BLaER1 treated with 17β-estradiol and CSF1 and Interleukin-3, amounts not matched to agents 10 nM and 100 nM (cell line): Measurements from ENCODE around the gene B3GNT9.

Source experiments
- H3K27ac ChIP-seq, 11 experiments: shearing (Covaris generic); formaldehyde crosslinking; 2 replicates each; pipeline ENCODE4 v1.8.1; 2022
- H3K27me3 ChIP-seq, 11 experiments: shearing (Covaris generic); formaldehyde crosslinking; 2 replicates each; pipeline ENCODE4 v1.8.1; 2022
- H3K36me3 ChIP-seq, 11 experiments: shearing (Covaris generic); formaldehyde crosslinking; 2 replicates each; pipeline ENCODE4 v1.8.1; 2022
- H3K4me1 ChIP-seq, 10 experiments: shearing (Covaris generic); formaldehyde crosslinking; 2 replicates each; pipeline ENCODE4 v1.8.1; 2022
- H3K4me2 ChIP-seq, 11 experiments: shearing (Covaris generic); formaldehyde crosslinking; 2 replicates each; pipeline ENCODE4 v1.8.1; 2022
- H3K4me3 ChIP-seq, 10 experiments: shearing (Covaris generic); formaldehyde crosslinking; 2 replicates each; pipeline ENCODE4 v1.8.1; 2022
- H3K9ac ChIP-seq, 11 experiments: shearing (Covaris generic); formaldehyde crosslinking; 2 replicates each; pipeline ENCODE4 v1.8.1; 2022
- H3K9me3 ChIP-seq, 11 experiments: shearing (Covaris generic); formaldehyde crosslinking; replicated peaks in 1 of 11; 2 replicates each; pipeline ENCODE4 v1.8.1; 2022
- H4K20me1 ChIP-seq, 11 experiments: shearing (Covaris generic); formaldehyde crosslinking; 2 replicates each; pipeline ENCODE4 v1.8.1; 2022
- Cebpa-rat ChIP-seq, 11 experiments: shearing (Covaris generic); IDR thresholded peaks; 2 replicates each; pipeline ENCODE4 v1.8.1; 2022

B3GNT9 gene

GRCh38 chr16:67188798-67189197, 38.0 kb upstream of the B3GNT9 start:
- H3K27me3 ChIP-seq: peaks cover 9 to 27% (median 18%) of the 10 kb centered on the region in 11 experiments
- TF ChIP-seq Cebpa-rat (IDR thresholded peaks at IDR 0.05): no peak
- H3K9me3 ChIP-seq: no peaks in the 10 kb centered on the region
- peaks cover 0 to 37% (median 27%) of the 10 kb centered on the region in 11 experiments; a peak in 21 of 22 replicates for H4K20me1 ChIP-seq
- no peak overlapping the region for H3K9ac ChIP-seq
- H3K27ac ChIP-seq: no peak overlapping the region
- H3K4me3 ChIP-seq: no peak overlapping the region
- H3K4me1 ChIP-seq: peaks cover 43 to 56% (median 53%) of the 10 kb centered on the region in 10 experiments
- no peak overlapping the region for H3K4me2 ChIP-seq
- peaks cover 0 to 11% (median 9%) of the 10 kb centered on the region in 11 experiments; a peak in 17 of 22 replicates for H3K36me3 ChIP-seq

GRCh38 chr16:67188323-67188722, 37.5 kb upstream of the B3GNT9 start:
- H3K4me3 ChIP-seq: no peak overlapping the region
- H3K9ac ChIP-seq: no peak overlapping the region
- H4K20me1 ChIP-seq: peaks cover 0 to 32% (median 22%) of the 10 kb centered on the region in 11 experiments; a peak in 20 of 22 replicates
- H3K9me3 ChIP-seq: no peaks in the 10 kb centered on the region
- H3K36me3 ChIP-seq: peaks cover 0 to 7% (median 4%) of the 10 kb centered on the region in 11 experiments; a peak in 14 of 22 replicates
- peaks cover 9 to 27% (median 18%) of the 10 kb centered on the region in 11 experiments for H3K27me3 ChIP-seq
- TF ChIP-seq Cebpa-rat (IDR thresholded peaks at IDR 0.05): no peak
- peaks cover 38 to 51% (median 48%) of the 10 kb centered on the region in 10 experiments for H3K4me1 ChIP-seq
- no peak overlapping the region for H3K27ac ChIP-seq
- H3K4me2 ChIP-seq: no peak overlapping the region

DNA sequence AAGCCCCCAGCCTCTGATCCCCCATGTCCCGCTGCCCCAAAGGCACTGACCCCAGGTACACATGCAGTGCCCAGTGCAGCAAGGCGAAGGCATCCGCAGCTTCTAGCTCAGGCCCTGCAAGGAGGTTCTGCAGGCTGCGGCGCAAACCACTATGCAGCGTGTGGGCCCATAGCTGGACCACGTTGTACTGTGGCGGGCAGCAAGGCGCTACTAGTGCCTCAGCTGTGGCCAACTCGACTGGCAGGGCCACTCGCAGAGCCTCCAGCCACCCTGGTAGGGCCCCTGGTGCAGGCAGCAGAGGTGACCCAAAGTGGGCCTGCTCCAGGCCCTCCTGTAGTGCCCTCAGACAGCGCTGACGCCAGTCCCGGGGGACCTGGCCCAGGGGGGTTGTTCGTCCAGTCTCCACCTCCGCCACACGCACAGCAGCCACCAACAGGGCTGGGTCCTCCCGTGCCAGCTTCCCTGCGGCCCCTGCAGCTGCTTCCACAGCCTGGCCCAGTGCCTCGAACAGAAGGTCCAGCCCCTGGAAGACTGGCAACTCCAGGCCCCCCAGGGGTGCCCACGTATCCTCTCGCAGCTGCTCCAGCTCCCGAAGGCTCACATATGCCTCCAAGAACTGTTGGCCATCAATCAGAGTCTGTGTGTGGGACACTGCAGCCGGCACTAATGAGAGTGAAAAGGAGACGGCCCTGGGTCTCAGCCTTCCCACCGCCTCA, 36.5 kb upstream of the B3GNT9 start:
- Histone ChIP-seq H3K4me3 (no peak overlapping the region), H4K20me1 (peaks cover 0 to 31% (median 15%) of the 10 kb centered on the region in 11 experiments; a peak in 18 of 22 replicates), H3K4me2 (no peak overlapping the region), H3K36me3 (no peaks in the 10 kb centered on the region), H3K4me1 (peaks cover 41 to 53% (median 50%) of the 10 kb centered on the region in 10 experiments), H3K27me3 (peaks cover 9 to 27% (median 18%) of the 10 kb centered on the region in 11 experiments), H3K27ac (no peak overlapping the region), H3K9me3 (no peaks in the 10 kb centered on the region), H3K9ac (no peak overlapping the region)
- TF ChIP-seq Cebpa-rat (IDR thresholded peaks at IDR 0.05): no peak

GRCh38 chr16:67186550-67186950, 35.8 kb upstream of the B3GNT9 start:
- no peak overlapping the region for H3K9ac ChIP-seq
- H3K27me3 ChIP-seq: peaks cover 9 to 27% (median 18%) of the 10 kb centered on the region in 11 experiments
- no peak overlapping the region for H3K27ac ChIP-seq
- H3K4me3 ChIP-seq: no peak overlapping the region
- H4K20me1 ChIP-seq: peaks cover 0 to 39% (median 16%) of the 10 kb centered on the region in 11 experiments; a peak in 17 of 22 replicates
- no peak for TF ChIP-seq Cebpa-rat (IDR thresholded peaks at IDR 0.05)
- no peaks in the 10 kb centered on the region for H3K9me3 ChIP-seq
- no peak overlapping the region for H3K4me2 ChIP-seq
- H3K4me1 ChIP-seq: peaks cover 45 to 58% (median 55%) of the 10 kb centered on the region in 10 experiments
- no peaks in the 10 kb centered on the region for H3K36me3 ChIP-seq

DNA sequence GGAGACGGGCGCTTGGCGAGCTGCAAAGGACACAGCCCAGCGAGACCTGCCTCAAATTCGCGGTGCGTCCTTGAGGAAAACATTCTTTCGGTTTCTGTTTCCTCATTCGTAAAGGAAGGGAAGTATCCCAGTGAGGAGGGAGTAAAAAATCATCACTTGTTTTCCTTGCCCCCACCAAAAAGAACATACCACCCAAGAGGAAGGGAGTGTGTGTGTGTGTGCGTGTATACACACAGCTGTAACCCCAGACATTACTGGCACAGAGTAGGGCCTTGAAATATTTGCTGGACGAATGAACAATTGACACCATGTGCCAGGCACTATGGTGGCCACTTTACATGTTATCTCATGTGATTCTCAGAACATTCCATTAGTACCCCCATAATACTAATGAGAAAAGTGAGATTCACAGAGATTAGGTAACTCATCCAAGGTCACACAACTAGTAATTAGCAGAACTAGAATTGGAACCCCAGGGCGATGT, 34.9 kb upstream of the B3GNT9 start:
- TF ChIP-seq Cebpa-rat (IDR thresholded peaks at IDR 0.05): no peak
- peaks cover 45 to 58% (median 55%) of the 10 kb centered on the region in 10 experiments for H3K4me1 ChIP-seq
- peak overlapping the region; percentile 8 to 100 (median 94); a peak in 14 of 22 replicates for H3K4me2 ChIP-seq
- peaks cover 9 to 27% (median 18%) of the 10 kb centered on the region in 11 experiments for H3K27me3 ChIP-seq
- H3K9me3 ChIP-seq: no peaks in the 10 kb centered on the region
- H3K4me3 ChIP-seq: no peak overlapping the region; a peak in 1 of 20 replicates
- peaks cover 0 to 5% (median 0%) of the 10 kb centered on the region in 11 experiments; a peak in 2 of 22 replicates for H3K36me3 ChIP-seq
- no peak overlapping the region for H3K9ac ChIP-seq
- H3K27ac ChIP-seq: no peak overlapping the region
- H4K20me1 ChIP-seq: peaks cover 4 to 48% (median 24%) of the 10 kb centered on the region in 11 experiments; a peak in 19 of 22 replicates

DNA sequence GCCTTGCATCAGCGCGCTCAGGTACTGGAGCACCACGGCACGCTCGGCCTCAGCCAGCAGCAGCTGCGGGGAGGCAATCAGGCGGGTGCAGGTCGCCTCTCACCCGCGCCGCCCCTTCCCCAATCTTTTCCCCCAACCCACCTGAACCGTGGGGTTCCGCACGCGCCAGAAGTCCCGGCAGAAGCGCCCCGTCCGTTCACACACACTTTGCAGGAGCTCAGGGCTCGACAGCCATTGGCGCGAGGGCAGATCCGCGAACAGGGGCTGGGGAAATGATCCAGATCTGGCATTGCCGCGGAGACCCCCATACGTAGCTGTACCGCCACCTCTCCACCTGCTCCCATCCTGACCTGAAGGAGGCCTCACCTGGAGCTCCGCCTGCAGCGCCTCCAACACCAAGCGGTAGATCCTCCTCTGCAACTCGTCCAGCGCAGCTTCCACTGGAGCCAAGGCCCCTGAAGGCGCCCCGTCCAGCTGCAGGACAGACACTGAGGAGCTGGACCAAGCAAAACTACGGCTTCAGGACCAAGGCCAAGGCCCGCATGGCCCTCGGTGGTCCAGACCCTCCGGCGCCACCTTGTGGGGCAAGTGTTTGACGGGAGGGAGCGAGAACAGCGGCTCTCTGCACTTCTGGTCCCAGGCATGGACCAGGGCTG, 34.3 kb upstream of the B3GNT9 start:
- Histone ChIP-seq H4K20me1 (peaks cover 7 to 53% (median 29%) of the 10 kb centered on the region in 11 experiments; a peak in 20 of 22 replicates), H3K4me2 (peak overlapping the region; percentile 94 to 100 (median 99)), H3K27ac (no peak overlapping the region), H3K36me3 (peaks cover 0 to 9% (median 0%) of the 10 kb centered on the region in 11 experiments; a peak in 4 of 22 replicates), H3K4me3 (peak overlapping the region; percentile 61 to 80 (median 71); a peak in 15 of 20 replicates), H3K27me3 (peaks cover 9 to 27% (median 18%) of the 10 kb centered on the region in 11 experiments), H3K4me1 (peaks cover 46 to 58% (median 55%) of the 10 kb centered on the region in 10 experiments), H3K9ac (peak overlapping the region in 1 of 11 experiments; percentile 90; a peak in 1 of 22 replicates), H3K9me3 (no peaks in the 10 kb centered on the region)
- no peak for TF ChIP-seq Cebpa-rat (IDR thresholded peaks at IDR 0.05)

- peaks cover 46 to 56% (median 54%) of the 10 kb centered on the region in 10 experiments for H3K4me1 ChIP-seq
- peaks cover 0 to 11% (median 0%) of the 10 kb centered on the region in 11 experiments; a peak in 5 of 22 replicates for H3K36me3 ChIP-seq
- H3K27me3 ChIP-seq: peaks cover 9 to 27% (median 18%) of the 10 kb centered on the region in 11 experiments
- H3K4me2 ChIP-seq: peak overlapping the region; percentile 94 to 100 (median 99)
- H3K4me3 ChIP-seq: peak overlapping the region; percentile 61 to 80 (median 71)
- peaks cover 13 to 59% (median 35%) of the 10 kb centered on the region in 11 experiments; a peak in 21 of 22 replicates for H4K20me1 ChIP-seq
- H3K27ac ChIP-seq: no peak overlapping the region
- H3K9me3 ChIP-seq: no peaks in the 10 kb centered on the region
- H3K9ac ChIP-seq: peak overlapping the region; percentile 84 to 93 (median 89); a peak in 20 of 22 replicates
- TF ChIP-seq Cebpa-rat (IDR thresholded peaks at IDR 0.05): no peak
These were observed 33.7 kb upstream of the B3GNT9 start for GRCh38 chr16:67184453-67184994.

DNA sequence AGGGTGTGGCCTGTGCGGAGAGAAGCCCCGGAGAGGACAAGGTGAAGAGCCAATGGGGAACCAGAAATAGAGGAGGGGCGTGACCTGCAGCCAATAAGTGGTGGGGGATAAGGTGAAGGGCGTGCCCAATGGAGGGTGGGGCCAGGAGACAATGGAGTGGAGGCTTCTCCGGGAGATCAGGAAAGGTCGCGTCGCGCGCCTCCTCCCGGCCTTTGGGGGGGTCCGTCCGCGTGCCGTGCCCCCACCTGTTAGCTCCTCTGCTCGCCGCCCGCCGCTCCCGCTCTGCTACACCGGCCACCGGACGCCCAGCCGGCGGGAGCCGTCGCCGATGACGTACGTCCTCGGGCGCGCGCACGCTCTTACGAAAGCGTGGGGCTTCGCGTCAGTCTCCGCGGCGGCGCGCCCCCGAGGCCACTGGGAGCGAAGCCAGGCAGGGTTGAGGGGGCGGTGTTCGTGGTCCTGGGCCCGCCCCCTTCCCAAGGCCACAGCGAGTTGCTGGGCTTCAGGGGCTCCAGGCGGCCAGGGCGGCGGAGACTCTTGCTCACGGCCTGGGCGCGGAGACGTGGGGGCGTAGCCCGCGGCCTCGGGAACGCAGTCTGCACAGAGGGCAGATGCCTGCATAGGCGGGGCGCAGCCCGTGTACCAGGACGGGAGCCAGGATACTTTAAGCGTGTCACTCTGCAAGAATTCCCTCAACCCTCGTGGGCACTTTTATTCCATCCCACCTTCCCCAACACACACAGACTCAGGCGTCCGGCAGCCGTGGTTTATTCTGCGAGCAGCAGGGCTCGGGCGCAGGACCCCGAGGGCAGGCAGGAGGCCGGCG, 33.0 kb upstream of the B3GNT9 start, which contains the start of gene MATCAP1:
MATCAP1 (minus strand) TSS at position 337 of the 826 bp plus-strand sequence. CDS start 3,353 bp downstream, outside the sequence.
- Histone ChIP-seq H3K36me3 (peaks cover 0 to 11% (median 0%) of the 10 kb centered on the region in 11 experiments; a peak in 5 of 22 replicates), H3K4me3 (peak within 1 kb of the TSS; percentile 61 to 80 (median 71)), H3K9me3 (no peaks in the 10 kb centered on the region), H4K20me1 (peaks cover 20 to 66% (median 42%) of the 10 kb centered on the region in 11 experiments; a peak in 21 of 22 replicates), H3K9ac (peak within 1 kb of the TSS; percentile 84 to 93 (median 89)), H3K27ac (peak within 1 kb of the TSS; percentile 77 to 95 (median 91)), H3K4me2 (peak within 1 kb of the TSS; percentile 94 to 100 (median 99)), H3K27me3 (peaks cover 11 to 32% (median 24%) of the 10 kb centered on the region in 11 experiments), H3K4me1 (peaks cover 46 to 62% (median 57%) of the 10 kb centered on the region in 10 experiments)
- peak in 4 of 11 experiments; percentile 18 to 55 (median 30); a peak in 3 of 22 replicates for TF ChIP-seq Cebpa-rat (IDR thresholded peaks at IDR 0.05)
